ENCODE data around the gene DLL3. TPM values are rescaled to one million over a fixed set of nuclear protein-coding genes. Genes with fewer than 3 reads are reported as not detected.
A peak's percentile ranks its signal among the peaks of the same experiment; 100 is the strongest.

DLL3 gene
- total and polyA plus RNA-seq, 9 of the 15 experiments (the other 6 are each of a cell fraction or from before 2014, with no cell fraction given) = 0.80 to 6.3 (median 1.2) TPM

DNA sequence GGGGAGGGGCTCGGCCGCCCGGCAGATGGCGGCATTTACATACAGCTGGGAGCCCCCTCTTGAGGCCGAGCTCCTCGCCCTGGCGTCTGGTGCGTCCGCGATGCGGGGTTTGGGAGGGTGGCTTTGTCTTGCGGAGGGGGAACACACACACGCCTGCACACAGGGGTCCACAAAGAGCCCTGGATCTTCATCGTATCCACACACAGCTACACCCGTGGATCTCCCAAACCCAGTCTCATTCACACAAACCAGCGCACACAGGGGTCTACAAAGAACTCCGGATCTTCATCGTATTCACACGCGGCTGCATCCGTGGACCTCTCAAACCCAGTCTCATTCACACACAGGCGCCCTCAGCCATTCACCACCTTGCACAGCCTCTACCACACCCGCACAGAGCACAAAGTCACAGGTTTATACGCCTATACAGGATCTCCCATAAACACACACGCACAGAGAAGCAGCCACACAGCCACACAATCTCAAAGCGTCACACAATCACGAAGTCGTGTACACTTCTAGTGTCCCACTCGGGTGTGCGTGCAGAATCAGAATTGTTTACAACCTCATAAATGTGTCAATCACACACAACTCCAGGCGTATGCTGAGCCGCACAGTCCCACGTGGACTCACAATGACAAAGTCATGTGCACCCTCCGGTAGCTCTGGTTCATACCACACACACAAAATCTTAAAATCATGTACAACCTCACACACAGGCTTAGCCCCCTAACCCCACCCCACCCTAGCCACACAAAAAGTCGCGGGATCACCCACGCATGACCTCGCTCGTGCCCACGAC lies 550 bp upstream of the DLL3 start (continued):
- TF ChIP-seq ZBTB5 (IDR thresholded peaks at IDR 0.05) (peak; percentile 78), ASH1L (IDR thresholded peaks at IDR 0.05; ENCODE audit: borderline replicate concordance, low read depth, partially characterized antibody) (no peak), ETS1 (conservative IDR thresholded peaks at IDR 0.05; ENCODE audit: control insufficient read depth, low read depth, low read length) (no peak), ZNF277 (CRISPR knock-in tag; IDR thresholded peaks at IDR 0.05; ENCODE audit: borderline replicate concordance) (no peak), CBFA2T3 (IDR thresholded peaks at IDR 0.05) (peak; percentile 0; the same call in 1 of the 2 replicates), HDAC6 (IDR thresholded peaks at IDR 0.05; ENCODE audit: low read depth, low read length) (no peak), ZNF197 (CRISPR knock-in tag; IDR thresholded peaks at IDR 0.05; ENCODE audit: low read depth) (no peak), ZNF12 (CRISPR knock-in tag; IDR thresholded peaks at IDR 0.05) (no peak), GABPA (tag; conservative IDR thresholded peaks at IDR 0.05; ENCODE audit: low read depth) (no peak), NUFIP1 (IDR thresholded peaks at IDR 0.05; ENCODE audit: partially characterized antibody) (no peak), CREB1 (IDR thresholded peaks at IDR 0.05) (no peak), CREB1 (CRISPR knock-in tag; IDR thresholded peaks at IDR 0.05) (no peak), NRF1 (conservative IDR thresholded peaks at IDR 0.05 in 1 of 2, IDR thresholded peaks at IDR 0.05 in 1 of 2) (peak; percentile 37 to 50; a peak in 1 of 4 replicates), TSC22D4 (tag; IDR thresholded peaks at IDR 0.05) (no peak)
- TF ChIP-seq, protein P1, sequence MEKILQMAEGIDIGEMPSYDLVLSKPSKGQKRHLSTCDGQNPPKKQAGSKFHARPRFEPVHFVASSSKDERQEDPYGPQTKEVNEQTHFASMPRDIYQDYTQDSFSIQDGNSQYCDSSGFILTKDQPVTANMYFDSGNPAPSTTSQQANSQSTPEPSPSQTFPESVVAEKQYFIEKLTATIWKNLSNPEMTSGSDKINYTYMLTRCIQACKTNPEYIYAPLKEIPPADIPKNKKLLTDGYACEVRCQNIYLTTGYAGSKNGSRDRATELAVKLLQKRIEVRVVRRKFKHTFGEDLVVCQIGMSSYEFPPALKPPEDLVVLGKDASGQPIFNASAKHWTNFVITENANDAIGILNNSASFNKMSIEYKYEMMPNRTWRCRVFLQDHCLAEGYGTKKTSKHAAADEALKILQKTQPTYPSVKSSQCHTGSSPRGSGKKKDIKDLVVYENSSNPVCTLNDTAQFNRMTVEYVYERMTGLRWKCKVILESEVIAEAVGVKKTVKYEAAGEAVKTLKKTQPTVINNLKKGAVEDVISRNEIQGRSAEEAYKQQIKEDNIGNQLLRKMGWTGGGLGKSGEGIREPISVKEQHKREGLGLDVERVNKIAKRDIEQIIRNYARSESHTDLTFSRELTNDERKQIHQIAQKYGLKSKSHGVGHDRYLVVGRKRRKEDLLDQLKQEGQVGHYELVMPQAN (IDR thresholded peaks at IDR 0.05; ENCODE audit: borderline replicate concordance) = no peak
- TF ChIP-seq, protein P2, sequence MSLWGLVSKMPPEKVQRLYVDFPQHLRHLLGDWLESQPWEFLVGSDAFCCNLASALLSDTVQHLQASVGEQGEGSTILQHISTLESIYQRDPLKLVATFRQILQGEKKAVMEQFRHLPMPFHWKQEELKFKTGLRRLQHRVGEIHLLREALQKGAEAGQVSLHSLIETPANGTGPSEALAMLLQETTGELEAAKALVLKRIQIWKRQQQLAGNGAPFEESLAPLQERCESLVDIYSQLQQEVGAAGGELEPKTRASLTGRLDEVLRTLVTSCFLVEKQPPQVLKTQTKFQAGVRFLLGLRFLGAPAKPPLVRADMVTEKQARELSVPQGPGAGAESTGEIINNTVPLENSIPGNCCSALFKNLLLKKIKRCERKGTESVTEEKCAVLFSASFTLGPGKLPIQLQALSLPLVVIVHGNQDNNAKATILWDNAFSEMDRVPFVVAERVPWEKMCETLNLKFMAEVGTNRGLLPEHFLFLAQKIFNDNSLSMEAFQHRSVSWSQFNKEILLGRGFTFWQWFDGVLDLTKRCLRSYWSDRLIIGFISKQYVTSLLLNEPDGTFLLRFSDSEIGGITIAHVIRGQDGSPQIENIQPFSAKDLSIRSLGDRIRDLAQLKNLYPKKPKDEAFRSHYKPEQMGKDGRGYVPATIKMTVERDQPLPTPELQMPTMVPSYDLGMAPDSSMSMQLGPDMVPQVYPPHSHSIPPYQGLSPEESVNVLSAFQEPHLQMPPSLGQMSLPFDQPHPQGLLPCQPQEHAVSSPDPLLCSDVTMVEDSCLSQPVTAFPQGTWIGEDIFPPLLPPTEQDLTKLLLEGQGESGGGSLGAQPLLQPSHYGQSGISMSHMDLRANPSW (CRISPR knock-in tag; IDR thresholded peaks at IDR 0.05) = no peak

All from K562 (cell line).